Ishikawa (cell line): ENCODE data around the gene CYBRD1.

Experiments used
- CEBPB ChIP-seq: IDR thresholded peaks from 2 replicates; pipeline ENCODE4 v1.6.1; 2012
- CREB1 ChIP-seq: IDR thresholded peaks from 2 replicates; pipeline ENCODE4 v1.6.1; 2012; ENCODE audit warnings: low read depth
- EGR1 ChIP-seq: IDR thresholded peaks from 2 replicates; pipeline ENCODE4 v1.6.1; 2012
- EP300 ChIP-seq: IDR thresholded peaks from 2 replicates; pipeline ENCODE4 v1.6.1; 2012; ENCODE audit warnings: borderline replicate concordance
- FOXM1 ChIP-seq: IDR thresholded peaks from 2 replicates; pipeline ENCODE4 v1.6.1; 2012; ENCODE audit warnings: low read depth, borderline replicate concordance
- NFIC ChIP-seq: IDR thresholded peaks from 2 replicates; pipeline ENCODE4 v1.6.1; 2012
- RAD21 ChIP-seq: IDR thresholded peaks from 2 replicates; pipeline ENCODE4 v1.6.1; 2012; ENCODE audit warnings: low read depth
- TAF1 ChIP-seq: IDR thresholded peaks from 2 replicates; pipeline ENCODE4 v1.6.1; 2012; ENCODE audit warnings: low read depth, mild to moderate bottlenecking
- TCF12 ChIP-seq: IDR thresholded peaks from 2 replicates; pipeline ENCODE4 v1.6.1; 2012; ENCODE audit warnings: low read depth
- YY1 ChIP-seq: IDR thresholded peaks from 2 replicates; pipeline ENCODE4 v1.6.1; 2012; ENCODE audit warnings: low read depth
- ZBTB7A ChIP-seq: IDR thresholded peaks from 2 replicates; pipeline ENCODE4 v1.6.1; 2012; ENCODE audit warnings: low read depth
- TF ChIP-seq, protein P1 (sequence below): IDR thresholded peaks from 2 replicates; pipeline ENCODE4 v1.6.1; 2012
- TF ChIP-seq, protein P2 (sequence below): IDR thresholded peaks from 2 replicates; pipeline ENCODE4 v1.6.1; 2012
- TF ChIP-seq, protein P3 (sequence below): IDR thresholded peaks from 2 replicates; pipeline ENCODE4 v1.6.1; 2012; ENCODE audit warnings: low read depth, mild to moderate bottlenecking

DNA sequence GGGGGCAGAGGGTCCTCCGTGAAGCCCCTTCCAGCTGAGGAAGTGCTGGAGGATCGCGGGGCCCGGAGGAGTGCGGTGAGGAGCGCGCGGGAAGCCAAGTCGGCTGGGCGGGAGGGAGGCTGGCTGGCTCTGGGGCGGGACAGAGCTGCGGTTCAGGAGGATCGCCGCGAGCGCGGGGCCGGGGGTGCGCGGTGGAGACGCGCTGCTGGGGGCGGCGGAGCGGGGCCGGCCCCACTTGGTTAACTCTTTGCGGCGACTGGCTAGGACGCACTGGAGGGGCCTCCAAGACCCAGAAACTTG lies 464 bp downstream of the CYBRD1 start:
- TF ChIP-seq EP300 = no peak
- TF ChIP-seq TCF12 = no peak
- TF ChIP-seq, protein P1, sequence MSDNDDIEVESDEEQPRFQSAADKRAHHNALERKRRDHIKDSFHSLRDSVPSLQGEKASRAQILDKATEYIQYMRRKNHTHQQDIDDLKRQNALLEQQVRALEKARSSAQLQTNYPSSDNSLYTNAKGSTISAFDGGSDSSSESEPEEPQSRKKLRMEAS = no peak
- TF ChIP-seq CEBPB = no peak
- no peak for TF ChIP-seq FOXM1
- TF ChIP-seq ZBTB7A = no peak; the same call in 1 of the 2 replicates
- TF ChIP-seq YY1 = no peak
- no peak for TF ChIP-seq CREB1
- TF ChIP-seq, protein P2, sequence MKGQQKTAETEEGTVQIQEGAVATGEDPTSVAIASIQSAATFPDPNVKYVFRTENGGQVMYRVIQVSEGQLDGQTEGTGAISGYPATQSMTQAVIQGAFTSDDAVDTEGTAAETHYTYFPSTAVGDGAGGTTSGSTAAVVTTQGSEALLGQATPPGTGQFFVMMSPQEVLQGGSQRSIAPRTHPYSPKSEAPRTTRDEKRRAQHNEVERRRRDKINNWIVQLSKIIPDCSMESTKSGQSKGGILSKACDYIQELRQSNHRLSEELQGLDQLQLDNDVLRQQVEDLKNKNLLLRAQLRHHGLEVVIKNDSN = no peak
- no peak for TF ChIP-seq RAD21
- no peak for TF ChIP-seq TAF1
- TF ChIP-seq NFIC = no peak
- TF ChIP-seq, protein P3, sequence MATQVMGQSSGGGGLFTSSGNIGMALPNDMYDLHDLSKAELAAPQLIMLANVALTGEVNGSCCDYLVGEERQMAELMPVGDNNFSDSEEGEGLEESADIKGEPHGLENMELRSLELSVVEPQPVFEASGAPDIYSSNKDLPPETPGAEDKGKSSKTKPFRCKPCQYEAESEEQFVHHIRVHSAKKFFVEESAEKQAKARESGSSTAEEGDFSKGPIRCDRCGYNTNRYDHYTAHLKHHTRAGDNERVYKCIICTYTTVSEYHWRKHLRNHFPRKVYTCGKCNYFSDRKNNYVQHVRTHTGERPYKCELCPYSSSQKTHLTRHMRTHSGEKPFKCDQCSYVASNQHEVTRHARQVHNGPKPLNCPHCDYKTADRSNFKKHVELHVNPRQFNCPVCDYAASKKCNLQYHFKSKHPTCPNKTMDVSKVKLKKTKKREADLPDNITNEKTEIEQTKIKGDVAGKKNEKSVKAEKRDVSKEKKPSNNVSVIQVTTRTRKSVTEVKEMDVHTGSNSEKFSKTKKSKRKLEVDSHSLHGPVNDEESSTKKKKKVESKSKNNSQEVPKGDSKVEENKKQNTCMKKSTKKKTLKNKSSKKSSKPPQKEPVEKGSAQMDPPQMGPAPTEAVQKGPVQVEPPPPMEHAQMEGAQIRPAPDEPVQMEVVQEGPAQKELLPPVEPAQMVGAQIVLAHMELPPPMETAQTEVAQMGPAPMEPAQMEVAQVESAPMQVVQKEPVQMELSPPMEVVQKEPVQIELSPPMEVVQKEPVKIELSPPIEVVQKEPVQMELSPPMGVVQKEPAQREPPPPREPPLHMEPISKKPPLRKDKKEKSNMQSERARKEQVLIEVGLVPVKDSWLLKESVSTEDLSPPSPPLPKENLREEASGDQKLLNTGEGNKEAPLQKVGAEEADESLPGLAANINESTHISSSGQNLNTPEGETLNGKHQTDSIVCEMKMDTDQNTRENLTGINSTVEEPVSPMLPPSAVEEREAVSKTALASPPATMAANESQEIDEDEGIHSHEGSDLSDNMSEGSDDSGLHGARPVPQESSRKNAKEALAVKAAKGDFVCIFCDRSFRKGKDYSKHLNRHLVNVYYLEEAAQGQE = no peak
- TF ChIP-seq EGR1 = peak; percentile 28; the same call in 1 of the 2 replicates
